ENCODE data around the gene EPHX1.
"Not testable (repeated sequence)": the region's sequence is repeated elsewhere in the genome, so short reads cannot be mapped to it uniquely, and the experiment has no call there.

The EPHX1 gene

GRCh38 chr1:225815090-225815489 lies 5.2 kb downstream of the EPHX1 start:
- in situ Hi-C loops (cut with HindIII; ENCODE audit: low sequenced_read_pairs) = not testable (repeated sequence)

DNA sequence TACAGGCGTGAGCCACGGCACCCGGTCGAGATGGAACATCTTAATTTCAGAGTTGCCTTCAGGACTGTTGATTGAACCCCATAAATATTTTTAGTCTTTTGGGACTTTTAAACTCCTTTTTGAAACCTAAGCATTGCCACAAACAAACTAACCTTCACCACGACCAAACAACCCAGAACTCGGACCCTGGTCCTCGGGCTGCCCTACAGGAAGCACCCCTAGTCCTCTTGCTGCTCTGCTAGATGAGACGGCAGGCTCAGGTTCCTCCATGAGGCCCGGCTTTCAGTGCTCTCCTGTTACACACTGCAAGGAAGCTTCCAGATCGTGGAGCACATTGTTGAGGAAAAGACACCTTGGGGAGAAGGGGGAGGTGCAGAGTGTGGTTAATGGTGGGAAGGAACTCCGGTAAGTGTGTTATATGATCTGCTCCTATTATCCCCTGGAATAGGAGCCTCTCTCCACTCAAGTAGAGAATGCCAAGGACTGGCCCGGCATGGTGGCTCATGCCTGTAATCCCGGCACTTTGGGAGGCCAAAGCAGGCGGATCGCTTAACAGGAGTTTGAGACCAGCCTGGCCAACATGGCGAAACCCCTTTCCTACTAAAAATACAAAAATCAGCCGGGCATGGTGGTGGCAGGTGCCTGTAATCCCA lies 5.7 kb downstream of the EPHX1 start:
- in situ Hi-C loops (cut with HindIII; ENCODE audit: low sequenced_read_pairs) = no loop called here

DNA sequence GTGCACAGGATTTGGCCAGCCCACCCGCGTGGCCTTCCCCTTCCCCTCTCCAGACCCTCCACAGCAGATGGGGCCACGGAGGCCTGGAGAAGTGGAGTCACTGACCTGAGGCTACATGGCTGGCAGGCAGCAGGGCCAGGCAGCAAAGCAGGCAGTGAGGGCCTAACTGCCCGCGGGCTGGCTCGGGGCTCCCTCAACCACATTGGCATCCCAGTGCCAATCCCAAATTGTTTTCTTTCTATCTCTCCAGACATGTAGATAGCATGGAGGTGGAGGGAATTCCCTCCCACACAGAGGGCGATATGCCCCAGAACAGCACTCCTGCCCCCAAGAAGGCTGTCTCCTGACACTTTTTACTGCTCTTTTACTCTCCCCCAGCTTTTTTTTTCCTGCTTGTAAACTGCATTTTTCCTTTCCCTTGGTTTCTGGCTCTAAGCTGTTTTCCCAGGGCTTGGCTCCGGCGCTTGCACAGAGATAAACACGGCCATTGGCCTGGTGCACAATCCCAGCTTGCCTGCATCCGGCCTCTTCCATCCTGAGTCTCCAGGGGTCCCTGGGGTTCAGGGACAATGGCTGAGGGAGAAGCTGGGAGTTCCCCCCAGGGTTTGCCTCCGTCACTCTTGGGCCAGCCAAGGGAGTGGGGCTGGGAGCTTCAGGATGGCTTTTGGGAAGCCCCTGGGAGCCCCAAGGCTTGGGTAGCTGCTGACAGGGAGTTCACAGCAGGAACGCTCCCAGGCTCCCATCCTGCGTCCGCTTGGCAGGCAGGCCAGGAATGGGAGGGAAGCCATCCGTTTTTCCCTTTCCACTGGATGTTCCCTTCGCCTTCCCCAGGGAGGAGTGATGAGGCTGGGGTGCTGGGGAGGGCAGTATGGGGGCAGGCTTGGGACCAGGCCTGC lies 7.0 kb downstream of the EPHX1 start:
- in situ Hi-C loops (cut with HindIII; ENCODE audit: low sequenced_read_pairs) = no loop called here

- in situ Hi-C loops (cut with HindIII; ENCODE audit: low sequenced_read_pairs) = no loop called here
Measured at GRCh38 chr1:225817611-225818061, 7.7 kb downstream of the EPHX1 start.

- in situ Hi-C loops (cut with HindIII; ENCODE audit: low sequenced_read_pairs) = no loop called here
Measured at GRCh38 chr1:225818229-225818628, 8.3 kb downstream of the EPHX1 start.

DNA sequence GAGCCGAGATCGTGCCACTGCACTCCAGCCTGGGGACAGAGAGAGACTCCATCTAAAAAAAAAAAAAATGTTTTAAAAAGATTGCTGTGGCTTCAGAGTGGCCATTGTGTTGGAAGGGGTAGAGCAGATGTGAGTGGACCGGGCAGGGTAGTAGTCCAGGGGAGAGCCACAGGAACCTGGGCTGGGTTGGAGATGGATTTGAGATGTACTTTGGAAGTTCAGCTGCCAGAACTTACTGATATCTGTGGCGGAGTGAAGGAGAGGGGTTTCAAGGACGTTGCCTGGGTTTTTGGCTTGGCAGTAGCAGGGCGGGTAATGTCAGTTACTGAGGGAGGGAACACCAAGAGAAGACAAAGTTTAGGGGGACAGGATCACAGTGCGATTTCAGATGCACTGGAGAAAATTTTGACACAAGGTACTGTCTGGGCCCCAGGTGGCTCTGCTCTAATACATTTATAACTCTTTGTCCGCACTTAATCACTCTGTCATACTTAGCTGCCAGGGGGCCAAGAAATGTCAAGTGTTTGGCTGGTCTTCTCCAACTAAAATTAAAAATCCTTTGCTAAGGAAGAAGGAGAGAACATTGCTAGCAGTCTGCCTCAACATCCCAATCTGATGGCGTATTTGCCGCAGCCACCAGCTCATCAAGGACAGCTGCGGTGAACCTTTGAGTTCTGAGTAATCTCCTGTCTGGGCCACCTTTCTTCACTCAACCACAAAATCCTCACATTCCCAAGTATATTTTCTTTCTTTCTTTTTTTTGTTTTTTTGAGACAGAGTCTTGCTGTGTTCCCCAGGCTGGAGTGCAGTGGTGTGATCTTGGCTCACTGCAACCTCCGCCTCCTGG lies 9.6 kb downstream of the EPHX1 start:
- in situ Hi-C loops (cut with HindIII; ENCODE audit: low sequenced_read_pairs) = no loop called here

DNA sequence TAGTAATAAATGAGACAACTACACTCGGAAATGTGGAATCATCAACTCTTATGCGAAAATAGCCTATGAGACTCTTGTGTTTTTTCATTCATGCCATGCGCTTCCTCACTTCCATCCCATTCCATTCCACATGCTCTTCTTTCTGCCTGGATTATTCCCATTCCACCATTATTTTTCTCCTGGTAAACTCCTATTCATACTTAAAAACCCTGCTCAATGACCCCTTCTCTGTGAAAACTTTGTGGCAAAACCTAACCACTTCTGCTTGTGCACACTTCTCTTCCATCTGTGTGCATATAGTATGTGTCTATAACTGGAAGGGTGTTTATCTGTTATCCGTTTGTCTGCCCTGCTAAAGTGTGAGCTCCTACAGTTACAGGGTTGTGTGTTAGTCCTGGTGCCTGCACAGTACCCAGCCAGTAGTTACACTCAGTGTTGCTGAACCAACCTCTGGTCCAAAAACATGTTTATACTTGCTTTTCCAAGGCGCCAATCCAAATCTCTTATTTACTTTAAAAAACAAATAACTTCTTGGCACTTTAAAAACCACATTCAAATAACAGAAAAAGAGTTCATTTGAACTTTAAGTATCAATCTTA lies 10.7 kb downstream of the EPHX1 start:
- in situ Hi-C loops (cut with HindIII; ENCODE audit: low sequenced_read_pairs) = no loop called here

DNA sequence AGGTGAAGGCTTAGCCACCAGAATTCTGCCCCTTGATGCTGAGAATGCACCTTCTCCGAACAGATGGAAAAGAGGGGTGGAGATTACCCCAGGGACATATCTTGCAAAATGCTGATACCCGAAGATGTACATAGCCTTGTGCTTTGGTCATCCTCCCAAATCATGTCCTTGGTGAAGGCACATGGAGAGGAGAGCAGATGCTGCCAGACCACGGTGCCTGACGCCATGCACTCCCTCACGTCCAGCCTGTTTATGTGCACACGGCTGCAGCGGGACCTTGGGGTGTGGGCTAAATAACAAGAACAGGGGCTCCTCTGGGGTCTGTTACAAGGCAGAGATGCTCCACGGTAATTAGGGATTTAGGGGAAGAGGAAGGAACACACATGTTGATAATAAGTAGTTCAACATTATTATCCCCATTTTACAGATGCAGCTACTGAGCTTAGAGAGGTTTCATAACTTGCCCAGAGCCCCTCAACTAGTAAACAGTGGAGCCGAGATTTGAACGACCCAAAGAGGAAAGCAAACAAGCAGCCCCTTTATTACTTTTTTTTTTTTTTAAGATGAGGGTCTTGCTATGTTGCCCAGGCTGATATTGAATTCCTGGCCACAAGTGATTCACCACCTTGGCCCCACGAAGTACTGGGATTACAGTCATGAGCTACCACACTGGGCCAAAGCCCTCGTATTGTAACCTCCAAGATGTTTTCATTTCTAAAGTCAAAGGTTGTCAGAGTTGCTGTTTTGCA lies 12.9 kb downstream of the EPHX1 start:
- in situ Hi-C loops (cut with HindIII; ENCODE audit: low sequenced_read_pairs) = no loop called here

DNA sequence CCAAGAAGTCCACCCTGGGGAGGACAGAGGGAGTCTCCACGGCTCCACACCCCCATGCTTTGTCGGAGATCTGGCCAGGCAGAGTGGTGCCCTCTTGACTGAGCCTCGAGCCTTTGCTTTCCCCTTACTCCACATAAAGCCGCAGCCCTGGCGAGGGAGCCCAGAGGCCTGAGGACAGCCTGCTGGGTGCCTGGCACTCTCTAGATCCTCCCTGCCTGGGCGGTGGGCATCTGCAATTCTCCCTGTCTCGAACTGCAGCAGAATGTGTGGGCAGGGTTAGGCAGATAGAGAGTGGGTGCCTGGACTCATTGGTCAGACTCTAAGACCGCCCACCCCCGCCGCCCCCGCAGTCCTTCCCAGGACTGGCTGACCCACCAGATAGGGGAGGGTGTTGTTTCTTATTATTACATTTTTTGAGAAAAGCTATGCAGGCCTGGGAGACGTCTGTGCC lies 13.9 kb downstream of the EPHX1 start:
- in situ Hi-C loops (cut with HindIII; ENCODE audit: low sequenced_read_pairs) = no loop called here

DNA sequence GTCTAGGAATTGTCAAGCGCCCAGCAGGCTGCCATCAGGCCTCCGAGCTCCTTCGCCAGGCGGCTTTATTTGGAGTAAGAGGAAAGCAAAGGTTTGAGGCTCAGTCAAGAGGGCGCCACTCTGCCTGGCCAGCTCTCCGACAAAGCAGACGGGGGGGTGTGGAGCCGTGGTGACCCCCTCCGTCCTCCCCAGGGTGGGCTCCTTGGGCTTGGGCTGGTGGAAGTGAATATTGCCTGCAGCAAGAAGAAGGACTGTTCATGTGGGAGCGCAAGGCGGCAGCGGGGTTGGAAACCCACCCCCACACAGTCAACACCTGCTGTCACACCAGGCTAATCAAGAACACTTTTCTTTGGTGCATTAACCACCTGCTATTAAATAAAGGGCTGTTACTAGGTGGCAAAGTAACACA lies 14.6 kb downstream of the EPHX1 start:
- in situ Hi-C loops (cut with HindIII; ENCODE audit: low sequenced_read_pairs) = no loop called here

GRCh38 chr1:225825078-225825477 lies 15.2 kb downstream of the EPHX1 start:
- in situ Hi-C loops (cut with HindIII; ENCODE audit: low sequenced_read_pairs) = no loop called here

DNA sequence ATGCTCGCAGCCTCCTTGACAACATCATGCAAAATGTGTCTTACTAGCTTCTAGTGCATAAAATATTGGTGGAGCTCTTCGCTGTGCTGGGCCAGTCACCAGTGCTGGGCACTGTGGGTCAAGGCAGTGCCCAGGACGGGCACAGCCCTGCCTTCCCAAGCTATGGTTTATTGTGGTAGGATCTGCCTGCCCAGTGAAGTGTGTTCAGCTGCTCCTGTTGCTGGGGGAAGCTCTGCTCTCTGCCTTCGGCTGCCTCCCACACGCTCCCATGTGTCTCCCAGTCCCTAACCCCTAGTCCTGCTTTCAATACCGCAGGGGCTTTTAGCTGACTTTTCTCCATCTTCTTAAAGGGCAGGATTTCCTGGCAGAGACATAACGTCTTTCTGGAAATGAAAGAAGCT lies 15.7 kb downstream of the EPHX1 start:
- in situ Hi-C loops (cut with HindIII; ENCODE audit: low sequenced_read_pairs) = no loop called here

- in situ Hi-C loops (cut with HindIII; ENCODE audit: low sequenced_read_pairs) = no loop called here
Measured at GRCh38 chr1:225827076-225827475, 17.2 kb downstream of the EPHX1 start.

DNA sequence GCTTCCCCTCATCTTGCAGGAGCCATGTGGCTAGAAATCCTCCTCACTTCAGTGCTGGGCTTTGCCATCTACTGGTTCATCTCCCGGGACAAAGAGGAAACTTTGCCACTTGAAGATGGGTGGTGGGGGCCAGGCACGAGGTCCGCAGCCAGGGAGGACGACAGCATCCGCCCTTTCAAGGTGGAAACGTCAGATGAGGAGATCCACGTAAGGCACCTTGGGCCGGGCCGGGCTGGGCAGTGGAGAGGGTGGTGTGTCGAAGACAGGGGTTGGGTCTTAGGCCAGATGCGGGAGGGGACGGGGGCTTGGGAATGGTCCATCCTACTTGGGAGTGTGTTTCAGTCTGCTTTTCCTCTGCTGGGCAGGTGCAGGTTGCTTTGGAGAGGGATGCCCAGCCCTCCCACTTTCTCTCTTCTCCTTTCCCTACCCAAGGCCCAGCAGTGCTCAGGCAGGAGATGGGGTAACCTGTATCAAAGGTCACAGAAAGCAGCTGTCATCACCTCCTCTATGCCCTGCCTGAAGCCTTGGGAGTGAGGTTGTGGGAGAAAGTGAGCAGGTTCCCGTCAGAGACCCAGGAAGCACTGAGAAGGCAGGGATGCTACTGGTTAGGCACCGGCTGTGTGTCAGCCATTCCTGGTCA lies 18.9 kb downstream of the EPHX1 start:
- in situ Hi-C loops (cut with HindIII; ENCODE audit: low sequenced_read_pairs) = no loop called here

DNA sequence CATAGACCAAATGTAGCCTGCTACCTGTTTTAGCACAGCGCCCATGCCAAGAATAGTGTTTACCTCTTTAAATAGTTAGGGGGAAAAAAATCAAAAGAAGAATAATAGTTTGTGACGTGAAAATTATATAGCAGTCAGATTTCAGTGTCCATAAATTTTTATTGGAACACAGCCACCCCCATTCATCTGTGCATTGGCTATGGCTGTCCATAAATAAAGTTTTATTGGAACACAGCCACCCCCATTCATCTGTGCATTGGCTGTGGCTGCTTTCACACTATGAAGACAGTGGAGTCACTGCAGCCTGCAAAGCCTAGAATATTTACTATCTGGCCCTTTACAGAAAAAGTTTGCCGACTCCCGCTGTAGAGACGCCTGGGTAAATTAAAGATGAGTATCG lies 20.9 kb downstream of the EPHX1 start:
- in situ Hi-C loops (cut with HindIII; ENCODE audit: low sequenced_read_pairs) = no loop called here

GRCh38 chr1:225834417-225835329 lies 24.7 kb downstream of the EPHX1 start:
- in situ Hi-C loops (cut with HindIII; ENCODE audit: low sequenced_read_pairs) = no loop called here

DNA sequence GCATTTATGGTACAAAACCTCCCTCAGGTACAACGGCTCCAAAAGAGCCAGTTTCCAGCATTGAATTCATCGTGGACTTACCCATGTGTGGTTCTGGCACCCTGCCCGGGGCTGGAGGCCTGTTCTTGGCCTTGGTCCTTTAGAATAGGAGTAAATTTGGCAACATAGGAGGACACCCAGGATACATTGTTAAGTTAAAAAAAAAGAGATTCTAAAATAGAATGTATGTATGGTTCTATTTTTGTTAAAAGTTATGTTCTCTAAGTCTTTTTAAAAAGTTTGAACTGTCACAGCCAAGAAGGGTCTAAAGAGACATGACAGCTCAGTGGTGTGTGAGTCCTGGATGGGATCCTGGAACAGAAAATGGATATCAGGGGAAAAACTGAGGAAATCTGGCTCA lies 25.9 kb downstream of the EPHX1 start:
- in situ Hi-C loops (cut with HindIII; ENCODE audit: low sequenced_read_pairs) = no loop called here

DNA sequence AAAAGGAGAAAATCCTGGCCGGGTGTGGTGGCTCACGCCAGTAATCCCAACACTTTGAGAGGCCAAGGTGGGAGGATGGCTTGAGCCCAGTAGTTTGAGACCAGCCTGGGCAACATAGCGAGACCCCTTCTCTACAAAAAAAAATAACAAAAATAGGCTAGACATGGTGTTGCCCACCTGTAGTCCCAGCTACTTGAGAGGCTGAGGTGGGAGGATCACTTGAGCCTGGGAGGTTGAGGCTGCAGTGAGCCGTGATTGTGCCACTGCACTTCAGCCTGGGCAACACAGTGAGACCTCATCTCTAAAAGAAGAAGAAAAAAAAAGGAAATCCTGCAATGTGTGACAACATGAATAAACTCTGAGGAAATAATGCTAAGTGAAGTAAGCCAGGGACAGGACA lies 26.4 kb downstream of the EPHX1 start:
- in situ Hi-C loops (cut with HindIII; ENCODE audit: low sequenced_read_pairs) = not testable (repeated sequence)

- in situ Hi-C loops (cut with HindIII; ENCODE audit: low sequenced_read_pairs) = no loop called here
Measured at GRCh38 chr1:225838793-225839192, 28.9 kb downstream of the EPHX1 start.

Measured in DLD1 (cell line).